GM13977 (cell line): Measurements from ENCODE around the gene EXD3.

Source experiments
- DNase-seq: peaks from one replicate; pipeline ENCODE4 v3.0.0; 2012; ENCODE audit warnings: low spot score
- CTCF ChIP-seq: IDR thresholded peaks from 2 replicates; pipeline ENCODE4 v1.5.1; 2012; ENCODE audit warnings: mild to moderate bottlenecking, control low read depth; ENCODE audit not compliant: insufficient read depth; ENCODE audit errors: extremely low read depth, missing control alignments
- in situ Hi-C: fragments of 300-500 bp; cut with MboI; formaldehyde crosslinking; loops from one replicate; pipeline ENCODE4 v1.12.0; 2022; ENCODE audit warnings: low sequenced_read_pairs, low pct_unique_long_range_greater_than_20kb, mixed read lengths, inconsistent platforms; ENCODE audit not compliant: unreplicated experiment

Gene EXD3

GRCh38 chr9:137273611-137274320 lies 149.2 kb downstream of the EXD3 start:
- in situ Hi-C loops, result no loop called here
- TF ChIP-seq CTCF, result no peak
- no peak for DNase-seq

GRCh38 chr9:137273095-137273490 lies 149.9 kb downstream of the EXD3 start:
- TF ChIP-seq CTCF, result no peak
- no peak for DNase-seq
- in situ Hi-C loops, result no loop called here

GRCh38 chr9:137272241-137273094 lies 150.5 kb downstream of the EXD3 start:
- no peak for DNase-seq
- no peak for TF ChIP-seq CTCF
- in situ Hi-C loops, result no loop called here

- in situ Hi-C loops, result no loop called here
- DNase-seq, result no peak
Measured at GRCh38 chr9:137271696-137272076, 151.3 kb downstream of the EXD3 start.

GRCh38 chr9:137270929-137271695 lies 151.8 kb downstream of the EXD3 start:
- in situ Hi-C loops, result no loop called here
- DNase-seq, result no peak
- no peak for TF ChIP-seq CTCF

More at GRCh38 chr9:137271696-137272076, 151.3 kb downstream of the EXD3 start:
- TF ChIP-seq CTCF, result no peak

- TF ChIP-seq CTCF, result no peak
- in situ Hi-C loops, result no loop called here
- DNase-seq, result no peak
Measured at GRCh38 chr9:137269231-137269772, 153.7 kb downstream of the EXD3 start.
